Measurements from ENCODE around the gene DENND2A.
"Not testable (repeated sequence)": the region's sequence is repeated elsewhere in the genome, so short reads cannot be mapped to it uniquely, and the experiment has no call there.

The DENND2A gene

GRCh38 chr7:140650367-140650766, 9.8 kb upstream of the DENND2A start:
- in situ Hi-C loops (cut with MboI; ENCODE audit: low sequenced_read_pairs), result no loop called here

- in situ Hi-C loops (cut with MboI; ENCODE audit: low sequenced_read_pairs), result no loop called here
Observed at GRCh38 chr7:140649556-140650205, 9.1 kb upstream of the DENND2A start.

GRCh38 chr7:140646931-140647647, 6.5 kb upstream of the DENND2A start:
- in situ Hi-C loops (cut with MboI; ENCODE audit: low sequenced_read_pairs), result no loop called here

GRCh38 chr7:140645166-140645900, 4.7 kb upstream of the DENND2A start:
- in situ Hi-C loops (cut with MboI; ENCODE audit: low sequenced_read_pairs), result no loop called here

- in situ Hi-C loops (cut with MboI; ENCODE audit: low sequenced_read_pairs), result not testable (repeated sequence)
Observed at GRCh38 chr7:140644761-140645160, 4.1 kb upstream of the DENND2A start.

- in situ Hi-C loops (cut with MboI; ENCODE audit: low sequenced_read_pairs), result no loop called here
Observed at GRCh38 chr7:140643416-140643815, 2.8 kb upstream of the DENND2A start.

GRCh38 chr7:140641524-140642195, 1.0 kb upstream of the DENND2A start:
- in situ Hi-C loops (cut with MboI; ENCODE audit: low sequenced_read_pairs), result no loop called here

GRCh38 chr7:140640060-140640637, 464 bp downstream of the DENND2A start:
- in situ Hi-C loops (cut with MboI; ENCODE audit: low sequenced_read_pairs), result no loop called here

- in situ Hi-C loops (cut with MboI; ENCODE audit: low sequenced_read_pairs), result no loop called here
Observed at GRCh38 chr7:140639366-140640053, 1.1 kb downstream of the DENND2A start.

- in situ Hi-C loops (cut with MboI; ENCODE audit: low sequenced_read_pairs), result no loop called here
Observed at GRCh38 chr7:140638173-140638791, 2.3 kb downstream of the DENND2A start.

- in situ Hi-C loops (cut with MboI; ENCODE audit: low sequenced_read_pairs), result no loop called here
Observed at GRCh38 chr7:140637400-140637799, 3.2 kb downstream of the DENND2A start.

- in situ Hi-C loops (cut with MboI; ENCODE audit: low sequenced_read_pairs), result no loop called here
Observed at GRCh38 chr7:140635816-140636215, 4.8 kb downstream of the DENND2A start.

- in situ Hi-C loops (cut with MboI; ENCODE audit: low sequenced_read_pairs), result no loop called here
Observed at GRCh38 chr7:140635345-140635744, 5.3 kb downstream of the DENND2A start.

GRCh38 chr7:140631602-140632001, 9.0 kb downstream of the DENND2A start:
- in situ Hi-C loops (cut with MboI; ENCODE audit: low sequenced_read_pairs), result no loop called here

- in situ Hi-C loops (cut with MboI; ENCODE audit: low sequenced_read_pairs), result no loop called here
Observed at GRCh38 chr7:140631021-140631420, 9.6 kb downstream of the DENND2A start.

GRCh38 chr7:140625908-140626868, 14.4 kb downstream of the DENND2A start:
- in situ Hi-C loops (cut with MboI; ENCODE audit: low sequenced_read_pairs), result no loop called here

GRCh38 chr7:140625192-140625558, 15.4 kb downstream of the DENND2A start:
- in situ Hi-C loops (cut with MboI; ENCODE audit: low sequenced_read_pairs), result not testable (repeated sequence)

- in situ Hi-C loops (cut with MboI; ENCODE audit: low sequenced_read_pairs), result no loop called here
Observed at GRCh38 chr7:140624392-140625191, 16.0 kb downstream of the DENND2A start.
